Measurements from ENCODE around the gene SEL1L3. TPM values are rescaled to one million over a fixed set of nuclear protein-coding genes. Genes with fewer than 3 reads are reported as not detected.
"Not testable (repeated sequence)": the region's sequence is repeated elsewhere in the genome, so short reads cannot be mapped to it uniquely, and the experiment has no call there.

SEL1L3 gene
- total RNA-seq, 1 experiment from 2014 or later, result 66.6 TPM

GRCh38 chr4:25879991-25880651, 17.3 kb upstream of the SEL1L3 start:
- DNase-seq (ENCODE audit: low spot score), result no peak

- DNase-seq (ENCODE audit: low spot score), result no peak
Observed at GRCh38 chr4:25879587-25879986, 16.8 kb upstream of the SEL1L3 start.

DNA sequence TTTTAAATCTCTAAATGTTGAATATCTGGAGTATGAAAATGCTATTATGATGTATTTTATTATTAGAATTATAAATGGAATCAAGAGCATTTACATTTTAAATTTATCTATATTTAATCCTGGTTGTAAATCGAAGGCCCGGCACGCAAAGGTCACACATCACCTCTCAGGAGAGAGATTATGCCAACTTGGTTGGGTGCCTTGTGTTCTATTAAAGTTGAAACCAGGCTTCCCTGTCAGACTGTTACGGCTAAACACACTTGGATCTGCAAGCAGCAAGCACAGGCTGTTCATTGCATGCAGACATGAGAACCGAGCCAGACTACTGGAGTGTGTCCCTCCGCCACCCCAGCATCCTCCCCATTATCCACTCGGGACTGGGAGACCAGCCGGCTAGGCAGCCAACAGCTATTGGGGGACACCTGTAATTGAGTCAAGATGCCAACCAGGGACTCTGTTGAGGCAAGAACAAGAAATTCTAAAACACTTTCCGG, 16.4 kb upstream of the SEL1L3 start:
- DNase-seq (ENCODE audit: low spot score), result no peak

DNA sequence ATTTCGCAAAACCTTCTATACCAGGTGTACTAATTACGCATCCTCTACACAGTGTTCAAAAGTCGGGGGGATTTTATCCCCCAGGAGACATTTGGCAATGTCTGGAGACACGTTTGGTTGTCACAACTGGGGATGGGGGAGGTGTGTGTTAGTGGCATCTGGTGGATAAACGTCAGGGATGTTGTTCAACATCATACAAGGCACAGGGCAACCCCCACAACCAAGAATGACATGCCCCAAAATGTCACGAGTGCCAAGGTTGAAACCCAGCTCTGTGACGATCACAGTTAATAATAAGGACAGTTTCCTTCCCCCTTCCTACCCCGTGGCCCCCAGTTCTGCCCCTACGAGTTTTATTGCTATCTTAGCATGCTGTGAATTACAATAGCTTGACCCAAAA, 15.9 kb upstream of the SEL1L3 start:
- DNase-seq (ENCODE audit: low spot score), result no peak

DNA sequence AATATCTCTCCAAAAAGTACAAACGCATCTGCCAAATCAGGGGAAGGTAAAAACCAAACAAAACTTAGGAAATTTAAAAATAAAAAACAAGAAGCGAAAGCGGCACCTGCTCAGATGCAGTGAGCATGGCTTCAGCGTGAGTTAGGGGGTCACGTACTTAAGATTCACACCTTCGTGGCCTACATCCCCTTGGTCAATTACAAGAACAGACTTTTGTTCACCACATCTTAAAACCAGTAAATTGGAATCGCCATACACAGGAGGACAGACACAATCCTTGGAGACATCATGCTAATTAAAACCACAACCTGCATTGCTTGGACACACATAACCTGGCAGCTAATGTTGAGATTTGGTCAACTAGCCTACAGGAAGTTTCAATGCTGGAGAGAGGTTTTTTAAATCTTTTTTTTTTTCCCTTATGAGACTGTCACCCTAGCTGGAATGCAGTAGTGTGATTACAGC, 12.5 kb upstream of the SEL1L3 start:
- no peak for DNase-seq (ENCODE audit: low spot score)

GRCh38 chr4:25874655-25875054, 11.9 kb upstream of the SEL1L3 start:
- no peak for DNase-seq (ENCODE audit: low spot score)

DNA sequence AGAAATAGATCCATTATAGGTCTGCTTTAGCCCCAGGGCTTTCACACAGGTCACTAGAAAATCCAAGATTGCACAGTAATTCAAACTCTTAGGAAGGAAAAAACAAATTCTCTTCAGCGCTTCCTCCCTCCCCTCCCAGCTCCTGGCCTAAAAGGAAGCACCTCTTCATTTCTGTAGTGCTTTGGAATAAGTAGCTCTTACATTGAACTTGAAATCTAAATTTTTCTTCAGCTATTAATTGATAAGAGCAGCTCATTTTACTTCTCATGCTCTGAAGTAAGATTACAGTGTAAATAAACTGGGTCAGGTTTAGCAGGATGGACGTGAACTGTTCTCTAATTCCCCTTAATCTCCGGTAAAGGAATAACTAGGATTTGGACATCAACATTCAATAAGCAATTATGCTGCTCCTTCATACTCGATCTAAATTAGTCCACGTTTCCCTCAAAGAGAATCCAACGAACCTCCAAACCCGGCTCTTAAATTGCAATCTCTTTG, 10.9 kb upstream of the SEL1L3 start:
- no peak for DNase-seq (ENCODE audit: low spot score)

GRCh38 chr4:25872851-25873631, 10.3 kb upstream of the SEL1L3 start:
- DNase-seq (ENCODE audit: low spot score), result no peak

- DNase-seq (ENCODE audit: low spot score), result no peak
Observed at GRCh38 chr4:25870081-25870480, 7.3 kb upstream of the SEL1L3 start.

GRCh38 chr4:25867781-25868294, 5.0 kb upstream of the SEL1L3 start:
- DNase-seq (ENCODE audit: low spot score), result no peak

DNA sequence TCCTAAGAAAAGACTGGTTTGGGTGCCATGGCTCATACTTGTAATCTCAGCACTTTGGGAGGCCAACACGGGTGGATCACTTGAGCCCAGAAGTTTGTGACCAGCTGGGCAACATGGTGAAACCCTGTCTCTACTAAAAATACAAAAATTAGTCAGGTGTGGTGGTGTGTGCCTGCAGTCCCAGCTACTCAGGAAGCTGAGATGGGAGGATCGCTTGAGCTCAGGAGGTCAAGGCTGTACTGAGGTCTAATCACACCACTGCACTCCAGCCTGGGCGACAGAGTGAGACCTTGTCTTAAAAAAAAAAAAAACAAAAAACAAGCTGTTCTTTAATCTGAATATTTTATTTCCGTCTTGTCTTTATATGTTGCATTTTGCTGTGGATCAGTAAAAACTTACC, 3.6 kb upstream of the SEL1L3 start:
- DNase-seq (ENCODE audit: low spot score), result not testable (repeated sequence)

GRCh38 chr4:25865586-25865985, 2.8 kb upstream of the SEL1L3 start:
- peak; percentile 89 for DNase-seq (ENCODE audit: low spot score)

DNA sequence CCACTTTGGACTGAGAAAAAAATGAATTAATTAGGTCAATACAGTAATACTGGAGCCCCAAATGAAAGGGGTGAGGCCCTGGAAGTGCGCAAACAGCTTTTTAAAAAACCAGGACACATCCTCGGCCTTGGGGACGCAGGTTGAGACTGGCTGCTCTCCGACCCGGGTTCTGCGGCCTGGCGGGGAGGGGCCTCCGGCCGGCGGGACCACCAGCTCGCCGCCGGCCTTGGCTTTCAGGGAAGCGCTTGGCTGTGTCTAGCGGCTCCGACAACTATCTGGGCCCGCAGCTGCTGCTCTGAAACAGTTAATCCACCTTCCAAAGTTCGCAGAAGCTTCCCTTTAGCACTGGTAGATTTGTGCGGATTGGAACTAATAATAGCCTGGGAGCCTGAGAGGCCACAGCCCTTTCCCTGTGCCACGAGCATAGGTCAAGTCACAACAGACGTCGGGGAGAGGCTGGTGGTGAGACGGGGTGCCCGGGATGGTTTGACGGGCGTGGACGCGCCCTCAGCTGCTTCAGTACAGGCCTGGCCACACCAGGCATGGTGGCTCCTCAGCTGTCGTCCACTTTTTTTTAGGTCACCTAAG, 1.1 kb upstream of the SEL1L3 start:
- DNase-seq (ENCODE audit: low spot score), result no peak

DNA sequence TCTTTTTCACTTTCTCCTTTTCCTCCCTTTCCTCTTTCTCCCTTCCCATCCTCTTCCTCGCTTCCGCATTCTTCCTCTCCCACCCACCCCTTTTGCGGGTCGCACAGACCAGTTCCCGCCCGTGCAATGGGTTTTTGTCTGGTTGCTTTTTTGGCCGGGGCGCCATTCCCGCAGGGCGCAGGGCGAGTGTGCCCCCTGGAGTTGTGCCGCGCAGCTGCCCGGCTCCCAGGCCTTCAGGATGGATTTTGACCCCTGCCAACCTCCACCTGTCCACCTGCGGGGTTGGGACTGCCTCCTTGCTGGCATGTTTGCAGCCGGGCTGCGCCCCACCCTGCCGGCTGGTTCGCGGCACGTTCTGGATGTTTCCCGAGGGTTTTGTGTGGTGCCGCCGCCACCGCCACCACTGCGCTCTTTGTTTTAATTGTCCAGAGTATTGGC, 578 bp upstream of the SEL1L3 start:
- no peak for DNase-seq (ENCODE audit: low spot score)

- peak; percentile 20 for DNase-seq (ENCODE audit: low spot score)
Observed at GRCh38 chr4:25861951-25862410, 807 bp downstream of the SEL1L3 start.

DNA sequence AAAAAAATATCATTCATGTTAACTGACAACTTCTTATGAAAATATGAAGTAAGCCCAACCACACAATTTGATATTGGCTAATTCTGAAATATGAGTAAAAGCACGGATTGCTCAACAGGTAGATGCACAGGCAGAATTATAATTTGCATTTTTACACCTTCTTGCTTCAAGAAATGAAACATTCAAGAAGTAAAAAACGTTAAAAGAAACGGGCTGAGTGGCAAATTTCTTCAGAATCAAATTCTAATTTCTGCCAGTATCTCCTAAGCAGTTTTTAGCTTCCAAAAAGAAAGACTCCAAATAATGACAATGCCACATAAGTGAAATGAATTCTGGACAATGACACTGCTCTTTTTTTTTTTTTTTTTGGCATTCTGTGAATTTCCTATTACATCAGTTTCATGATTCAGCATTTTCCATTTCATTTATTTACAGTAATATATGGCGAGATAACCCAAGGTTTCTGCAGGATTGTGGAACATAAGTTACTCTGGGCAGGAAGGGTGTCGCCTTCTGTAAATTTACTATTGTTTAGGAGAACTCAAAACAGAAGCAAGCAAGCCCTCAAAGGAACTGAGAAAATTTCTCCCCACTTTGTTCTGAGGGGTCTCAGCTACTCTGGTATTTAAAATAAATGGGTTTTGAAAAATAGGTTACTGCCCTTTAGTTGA, 1.4 kb downstream of the SEL1L3 start:
- no peak for DNase-seq (ENCODE audit: low spot score)

DNA sequence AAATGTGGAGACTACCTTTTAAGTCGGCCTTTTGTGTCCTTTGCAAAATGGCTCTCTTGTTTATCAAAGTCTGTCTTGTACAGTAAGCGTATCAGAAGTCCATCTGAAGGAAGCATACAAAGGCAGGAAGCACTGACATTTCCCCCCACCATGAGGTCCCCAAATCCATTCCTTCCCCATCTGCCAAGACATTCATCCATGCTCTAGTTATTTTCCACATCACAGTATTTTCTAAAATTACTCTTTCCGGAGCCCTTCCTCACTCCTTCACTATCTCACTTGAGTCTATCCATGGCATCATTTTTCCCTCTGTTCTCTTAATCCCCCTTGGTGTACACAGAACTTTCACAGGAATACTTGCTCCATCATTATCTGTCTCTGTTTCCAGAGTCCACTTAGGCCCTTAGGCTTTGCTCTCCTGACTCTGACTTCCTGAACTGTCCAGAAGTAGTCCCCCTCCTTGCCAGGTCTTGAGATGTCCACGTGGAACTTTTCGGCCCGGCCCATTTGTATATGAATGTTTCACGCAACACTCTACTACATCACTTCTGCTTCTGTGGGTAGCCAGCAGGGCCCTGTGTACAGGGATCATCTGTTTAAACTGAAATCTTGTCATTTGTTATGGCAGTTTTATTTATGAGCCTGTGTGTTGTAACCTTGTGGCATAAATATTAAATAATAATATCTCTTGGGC, 2.1 kb downstream of the SEL1L3 start:
- DNase-seq (ENCODE audit: low spot score), result no peak

- DNase-seq (ENCODE audit: low spot score), result no peak
Observed at GRCh38 chr4:25859429-25860148, 3.2 kb downstream of the SEL1L3 start.

- DNase-seq (ENCODE audit: low spot score), result no peak
Observed at GRCh38 chr4:25857851-25858400, 4.9 kb downstream of the SEL1L3 start.

- DNase-seq (ENCODE audit: low spot score), result no peak
Observed at GRCh38 chr4:25857403-25857802, 5.4 kb downstream of the SEL1L3 start.
